ENCODE results near the gene FBH1.

GRCh38 chr10:5854131-5854475 lies 35.9 kb upstream of the FBH1 start:
- TF ChIP-seq EZH2 (IDR thresholded peaks at IDR 0.05; ENCODE audit: borderline replicate concordance, low read depth, low read length, severe bottlenecking) = no peak
- TF ChIP-seq, protein P1, sequence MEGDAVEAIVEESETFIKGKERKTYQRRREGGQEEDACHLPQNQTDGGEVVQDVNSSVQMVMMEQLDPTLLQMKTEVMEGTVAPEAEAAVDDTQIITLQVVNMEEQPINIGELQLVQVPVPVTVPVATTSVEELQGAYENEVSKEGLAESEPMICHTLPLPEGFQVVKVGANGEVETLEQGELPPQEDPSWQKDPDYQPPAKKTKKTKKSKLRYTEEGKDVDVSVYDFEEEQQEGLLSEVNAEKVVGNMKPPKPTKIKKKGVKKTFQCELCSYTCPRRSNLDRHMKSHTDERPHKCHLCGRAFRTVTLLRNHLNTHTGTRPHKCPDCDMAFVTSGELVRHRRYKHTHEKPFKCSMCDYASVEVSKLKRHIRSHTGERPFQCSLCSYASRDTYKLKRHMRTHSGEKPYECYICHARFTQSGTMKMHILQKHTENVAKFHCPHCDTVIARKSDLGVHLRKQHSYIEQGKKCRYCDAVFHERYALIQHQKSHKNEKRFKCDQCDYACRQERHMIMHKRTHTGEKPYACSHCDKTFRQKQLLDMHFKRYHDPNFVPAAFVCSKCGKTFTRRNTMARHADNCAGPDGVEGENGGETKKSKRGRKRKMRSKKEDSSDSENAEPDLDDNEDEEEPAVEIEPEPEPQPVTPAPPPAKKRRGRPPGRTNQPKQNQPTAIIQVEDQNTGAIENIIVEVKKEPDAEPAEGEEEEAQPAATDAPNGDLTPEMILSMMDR (IDR thresholded peaks at IDR 0.05; ENCODE audit: borderline replicate concordance, extremely low read depth, low read length, poor library complexity, severe bottlenecking) = no peak

All from DND-41 (cell line).